Upper lobe of left lung (tissue), 6 donors: Measurements from ENCODE around the gene NAV2. TPM values are rescaled to one million over a fixed set of nuclear protein-coding genes. Genes with fewer than 3 reads are reported as not detected.
"Not testable (repeated sequence)": the region's sequence is repeated elsewhere in the genome, so short reads cannot be mapped to it uniquely, and the experiment has no call there.

ENCODE experiments used
- ATAC-seq, 2 donors: fragments of 200-7000 bp; cut with Tn5 transposase; one replicate each; pipeline ENCODE4 v1.9.1; 2022; ENCODE audit warnings: mild to moderate bottlenecking in 2 of 2, moderate library complexity in 2 of 2; ENCODE audit not compliant: low FRiP score in 2 of 2
- DNase-seq, 2 donors: peaks; one replicate each; pipeline ENCODE4 v3.0.0-alpha.2; 2019 to 2020
- H3K27ac ChIP-seq, 4 donors: fragments of 200-600 bp; sonication (generic); one replicate each; pipeline ENCODE4 v1.5.1; 2016 to 2019
- H3K27me3 ChIP-seq, 4 donors: fragments of 200-600 bp; sonication (generic); one replicate each; pipeline ENCODE4 v1.5.1; 2017 to 2019
- H3K36me3 ChIP-seq, 4 donors: fragments of 200-600 bp; sonication (generic); one replicate each; pipeline ENCODE4 v1.5.1; 2016 to 2019
- H3K4me1 ChIP-seq, 4 donors: fragments of 200-600 bp; sonication (generic); one replicate each; pipeline ENCODE4 v1.5.1; 2018 to 2019
- H3K4me3 ChIP-seq, 4 donors: fragments of 200-600 bp; sonication (generic); one replicate each; pipeline ENCODE4 v1.5.1; 2017 to 2019; ENCODE audit warnings: mild to moderate bottlenecking in 2 of 4, moderate library complexity in 1 of 4
- H3K9me3 ChIP-seq, 4 donors: fragments of 200-600 bp; sonication (generic); one replicate each; pipeline ENCODE4 v1.5.1; 2018 to 2019
- EP300 ChIP-seq, 4 donors: sonication (generic); formaldehyde crosslinking; IDR thresholded peaks; one replicate each; pipeline ENCODE4 v1.5.1; 2017; ENCODE audit warnings: antibody characterized with exemption in 4 of 4, control low read depth in 2 of 4
- POLR2A ChIP-seq, 4 donors: fragments of 450-650 bp; IDR thresholded peaks; one replicate each; pipeline ENCODE4 v1.5.1; 2016 to 2017; ENCODE audit warnings: antibody characterized with exemption in 4 of 4, mild to moderate bottlenecking in 2 of 4
- POLR2AphosphoS5 ChIP-seq, 2 donors: sonication (generic); formaldehyde crosslinking; IDR thresholded peaks; one replicate each; pipeline ENCODE4 v1.5.1; 2017; ENCODE audit warnings: antibody characterized with exemption in 2 of 2
- WGBS, 2 donors: methylation state at CpG; one replicate each; pipeline ENCODE4 v1.1.5; 2017 to 2018; 5-methylcytosine and 5-hydroxymethylcytosine counted together
- total RNA-seq, 6 donors: library from RNA; depleted of rRNA in 4 of 6; stranded (reverse); fragments of >200 nt in 4 of 6; gene quantifications; one replicate each; pipeline versions ENCODE4 v1.1.0 to v1.2.1, GENCODE V29; 2016 to 2021
- TF ChIP-seq, protein P1 (sequence below), 6 experiments: fragments of 450-650 bp in 4 of 6; fragments of 200-600 bp in 2 of 6; sonication (generic) in 2 of 6; IDR thresholded peaks; one replicate each; pipeline ENCODE4 v1.5.1; 2016 to 2019; ENCODE audit warnings: antibody characterized with exemption in 6 of 6
- donor health status: DM: no; HTN: no; CAD: no; lungs with moderate emphysema.
- donor health status: DM: no; HTN: yes; CAD: no; lungs with severe emphysema.

NAV2 gene
- total RNA-seq, 6 donors from 2014 or later = 40.5 to 61.4 (median 52.3) TPM

DNA sequence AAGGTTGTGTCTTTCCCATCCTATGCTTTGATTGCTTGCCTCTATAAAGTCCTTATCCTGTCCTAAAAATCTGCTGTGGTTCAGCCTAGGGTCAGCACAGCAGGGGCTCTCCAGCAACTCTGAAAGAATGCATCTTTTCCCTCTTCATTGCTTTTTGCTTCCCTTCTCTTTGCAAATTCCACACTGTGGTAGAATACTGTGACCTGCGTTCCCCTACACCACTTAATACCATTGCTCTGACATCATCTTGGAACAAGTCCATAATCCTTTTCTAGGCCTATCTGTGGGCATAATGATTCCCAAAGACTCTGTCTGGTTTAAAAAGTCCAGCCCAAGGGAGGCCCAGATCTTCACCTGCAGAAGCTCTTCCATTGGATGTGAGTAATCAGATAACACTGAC, 177.7 kb downstream of the NAV2 start:
- Histone ChIP-seq H3K4me3 (no peak overlapping the region), H3K27me3 (no peaks in the 10 kb centered on the region), H3K36me3 (peaks cover 0 to 9% (median 2%) of the 10 kb centered on the region in 4 donors), H3K4me1 (peaks cover 0 to 4% (median 0%) of the 10 kb centered on the region in 4 donors), H3K27ac (no peak overlapping the region), H3K9me3 (no peaks in the 10 kb centered on the region)
- TF ChIP-seq, protein P1, sequence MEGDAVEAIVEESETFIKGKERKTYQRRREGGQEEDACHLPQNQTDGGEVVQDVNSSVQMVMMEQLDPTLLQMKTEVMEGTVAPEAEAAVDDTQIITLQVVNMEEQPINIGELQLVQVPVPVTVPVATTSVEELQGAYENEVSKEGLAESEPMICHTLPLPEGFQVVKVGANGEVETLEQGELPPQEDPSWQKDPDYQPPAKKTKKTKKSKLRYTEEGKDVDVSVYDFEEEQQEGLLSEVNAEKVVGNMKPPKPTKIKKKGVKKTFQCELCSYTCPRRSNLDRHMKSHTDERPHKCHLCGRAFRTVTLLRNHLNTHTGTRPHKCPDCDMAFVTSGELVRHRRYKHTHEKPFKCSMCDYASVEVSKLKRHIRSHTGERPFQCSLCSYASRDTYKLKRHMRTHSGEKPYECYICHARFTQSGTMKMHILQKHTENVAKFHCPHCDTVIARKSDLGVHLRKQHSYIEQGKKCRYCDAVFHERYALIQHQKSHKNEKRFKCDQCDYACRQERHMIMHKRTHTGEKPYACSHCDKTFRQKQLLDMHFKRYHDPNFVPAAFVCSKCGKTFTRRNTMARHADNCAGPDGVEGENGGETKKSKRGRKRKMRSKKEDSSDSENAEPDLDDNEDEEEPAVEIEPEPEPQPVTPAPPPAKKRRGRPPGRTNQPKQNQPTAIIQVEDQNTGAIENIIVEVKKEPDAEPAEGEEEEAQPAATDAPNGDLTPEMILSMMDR (IDR thresholded peaks at IDR 0.05) = no peak
- TF ChIP-seq EP300 (IDR thresholded peaks at IDR 0.05) (no peak), POLR2AphosphoS5 (IDR thresholded peaks at IDR 0.05) (no peak), POLR2A (IDR thresholded peaks at IDR 0.05) (no peak)
- 60 to 63% methylated on average over 1 of the region's 1 CpG for WGBS, 2 donors
- ATAC-seq = no peak
- DNase-seq = no peak

DNA sequence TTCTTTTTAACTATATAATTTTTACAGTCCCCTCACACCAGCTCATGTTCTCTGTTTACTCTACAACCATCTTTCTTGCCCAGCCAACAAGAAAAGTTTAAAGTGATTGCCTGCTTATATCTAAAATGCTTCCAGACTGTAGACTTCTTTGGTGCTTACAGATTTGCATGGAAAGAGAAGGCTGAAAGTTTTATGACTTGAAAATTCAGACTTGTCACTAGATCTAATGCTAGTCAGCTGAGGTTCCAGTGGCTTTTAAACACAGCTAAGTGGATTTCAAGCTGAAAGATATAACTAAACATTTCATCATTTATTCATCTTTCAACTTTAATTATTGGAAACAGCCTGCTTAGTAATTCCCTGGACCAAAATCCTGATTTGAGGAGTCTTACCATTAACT, 178.4 kb downstream of the NAV2 start:
- Histone ChIP-seq H3K4me1 (peaks cover 0 to 4% (median 0%) of the 10 kb centered on the region in 4 donors), H3K27me3 (no peaks in the 10 kb centered on the region), H3K36me3 (peaks cover 0 to 8% (median 2%) of the 10 kb centered on the region in 4 donors), H3K9me3 (no peaks in the 10 kb centered on the region), H3K27ac (no peak overlapping the region), H3K4me3 (no peak overlapping the region)
- no peak for DNase-seq
- TF ChIP-seq, protein P1 (IDR thresholded peaks at IDR 0.05) = no peak
- no peak for TF ChIP-seq POLR2AphosphoS5 (IDR thresholded peaks at IDR 0.05)
- TF ChIP-seq EP300 (IDR thresholded peaks at IDR 0.05) = no peak
- TF ChIP-seq POLR2A (IDR thresholded peaks at IDR 0.05) = no peak
- no peak for ATAC-seq

DNA sequence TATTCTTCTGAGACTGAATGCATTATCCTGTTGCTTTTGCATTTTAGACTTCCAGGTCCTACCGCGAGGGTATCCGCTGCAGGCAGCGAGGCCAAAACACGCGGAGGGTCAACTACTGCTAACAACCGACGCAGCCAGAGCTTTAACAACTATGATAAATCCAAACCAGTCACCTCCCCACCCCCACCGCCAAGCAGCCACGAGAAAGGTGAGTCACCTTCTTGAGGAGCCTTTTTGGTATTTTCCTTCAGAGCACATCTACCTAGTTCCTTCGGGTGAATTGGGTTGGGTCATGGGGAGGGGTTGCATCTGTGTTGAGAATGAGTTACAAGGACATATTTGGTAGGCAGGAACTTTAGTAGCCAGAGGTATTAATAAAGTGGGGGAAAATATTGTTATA, 179.8 kb downstream of the NAV2 start:
- ATAC-seq (no peak), DNase-seq (peak; percentile 6 to 40)
- Histone ChIP-seq H3K9me3 (no peaks in the 10 kb centered on the region), H3K4me3 (no peak overlapping the region), H3K36me3 (peaks cover 0 to 8% (median 2%) of the 10 kb centered on the region in 4 donors), H3K4me1 (peaks cover 0 to 4% (median 0%) of the 10 kb centered on the region in 4 donors), H3K27ac (no peak overlapping the region), H3K27me3 (no peaks in the 10 kb centered on the region)
- TF ChIP-seq, protein P1 (IDR thresholded peaks at IDR 0.05) = no peak
- TF ChIP-seq EP300 (IDR thresholded peaks at IDR 0.05) (no peak), POLR2A (IDR thresholded peaks at IDR 0.05) (no peak), POLR2AphosphoS5 (IDR thresholded peaks at IDR 0.05) (no peak)
- WGBS, 2 donors = 90 to 93% methylated on average over 11 of the region's 11 CpGs

DNA sequence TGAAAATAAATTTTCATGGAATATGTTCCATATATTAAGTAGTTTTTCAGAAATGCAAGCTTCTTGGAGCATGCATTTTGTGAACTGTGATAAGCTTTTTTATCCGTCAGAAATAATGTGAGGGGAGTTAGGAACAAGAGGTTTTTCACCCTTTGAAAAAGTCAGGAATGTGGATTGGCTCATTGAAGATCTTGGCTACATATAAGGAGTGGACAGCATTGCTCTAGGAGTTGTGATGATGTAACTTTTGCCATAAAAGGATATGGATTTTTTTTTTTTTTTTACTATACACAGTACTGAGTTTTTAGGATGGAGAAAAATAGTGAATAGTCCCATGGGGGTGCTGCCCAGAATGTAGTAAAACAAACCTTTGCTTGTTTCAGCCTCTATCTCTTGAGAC, 180.2 kb downstream of the NAV2 start:
- Histone ChIP-seq H3K4me3 (no peak overlapping the region), H3K27me3 (no peaks in the 10 kb centered on the region), H3K9me3 (no peaks in the 10 kb centered on the region), H3K27ac (no peak overlapping the region), H3K36me3 (peaks cover 0 to 8% (median 2%) of the 10 kb centered on the region in 4 donors), H3K4me1 (peaks cover 0 to 4% (median 0%) of the 10 kb centered on the region in 4 donors)
- DNase-seq (no peak), ATAC-seq (no peak)
- WGBS, 2 donors = 67 to 84% methylated on average over 1 of the region's 1 CpG
- TF ChIP-seq, protein P1 (IDR thresholded peaks at IDR 0.05) = no peak
- TF ChIP-seq POLR2A (IDR thresholded peaks at IDR 0.05) = no peak
- TF ChIP-seq EP300 (IDR thresholded peaks at IDR 0.05) = no peak

DNA sequence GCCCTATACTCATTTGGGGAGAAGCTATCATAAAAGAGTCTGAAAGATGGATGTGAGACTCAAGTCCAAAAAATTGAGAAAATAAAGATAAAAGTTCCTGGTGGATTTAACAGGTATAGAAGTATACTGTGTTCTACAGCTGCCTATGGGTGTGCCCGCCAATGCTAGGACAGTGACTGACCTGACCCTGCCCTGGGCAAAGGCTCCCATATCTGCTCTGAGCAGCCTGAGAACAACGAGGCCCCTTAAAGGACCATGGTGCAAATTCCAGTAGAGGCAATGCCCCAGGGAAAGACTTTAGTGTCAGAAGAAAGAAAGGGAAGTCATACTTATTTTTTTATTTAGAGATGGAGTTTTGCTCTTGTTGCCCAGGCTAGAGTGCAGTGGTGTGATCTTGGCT, 181.8 kb downstream of the NAV2 start:
- TF ChIP-seq, protein P1 (IDR thresholded peaks at IDR 0.05) = no peak
- TF ChIP-seq POLR2AphosphoS5 (IDR thresholded peaks at IDR 0.05) = no peak
- TF ChIP-seq POLR2A (IDR thresholded peaks at IDR 0.05) = no peak
- no peak for TF ChIP-seq EP300 (IDR thresholded peaks at IDR 0.05)
- 80 to 94% methylated on average over 2 of the region's 2 CpGs for WGBS, 2 donors
- Histone ChIP-seq H3K27me3 (no peaks in the 10 kb centered on the region), H3K9me3 (no peaks in the 10 kb centered on the region), H3K27ac (no peak overlapping the region), H3K36me3 (peaks cover 0 to 8% (median 2%) of the 10 kb centered on the region in 4 donors), H3K4me1 (peaks cover 0 to 4% (median 0%) of the 10 kb centered on the region in 4 donors), H3K4me3 (no peak overlapping the region)
- DNase-seq (no peak), ATAC-seq (no peak)

DNA sequence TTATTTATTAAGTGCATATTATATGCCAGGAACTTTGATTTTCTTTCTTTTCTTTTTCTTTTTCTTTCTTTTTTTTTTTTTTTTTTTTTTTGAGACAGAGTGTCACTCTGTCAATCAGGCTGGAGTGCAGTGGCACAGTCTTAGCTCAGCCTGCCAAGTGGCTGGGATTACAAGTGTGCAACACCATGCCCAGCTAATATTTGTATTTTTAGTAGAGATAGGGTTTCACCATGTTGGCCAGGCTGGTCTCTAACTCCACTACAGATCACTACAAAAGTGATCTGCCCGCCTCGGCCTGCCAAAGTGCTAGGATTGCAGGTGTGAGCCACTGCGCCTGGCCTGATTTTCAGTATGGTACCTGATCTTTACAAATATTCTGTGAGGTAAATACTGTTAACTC, 182.4 kb downstream of the NAV2 start:
- not testable (repeated sequence) for ATAC-seq, H3K36me3 ChIP-seq, H3K27me3 ChIP-seq, H3K9me3 ChIP-seq, H3K4me1 ChIP-seq, H3K4me3 ChIP-seq, H3K27ac ChIP-seq, DNase-seq
- WGBS, 2 donors = 97 to 100% methylated on average over 3 of the region's 3 CpGs
